A673 (cell line): ENCODE measurements around the gene MITF. TPM values are rescaled to one million over a fixed set of nuclear protein-coding genes. Genes with fewer than 3 reads are reported as not detected.
"Not testable (repeated sequence)": the region's sequence is repeated elsewhere in the genome, so short reads cannot be mapped to it uniquely, and the experiment has no call there.

Source experiments
- BruUV-seq: library from RNA; stranded (reverse); fragments of 400-500 nt; replicated peaks from 2 replicates; lab custom pipeline; 2021; lab: Mats Ljungman, UMichigan
- CTCF ChIA-PET: fragments of 300-600 bp; sonication (Branson Sonifier 250); formaldehyde crosslinking; loops from one replicate; lab custom pipeline; 2022; ENCODE audit warnings: antibody characterized with exemption; lab: Charles Lee
- POLR2A ChIA-PET: fragments of 300-600 bp; sonication (Branson Sonifier 250); formaldehyde crosslinking; loops from one replicate; lab custom pipeline; 2022; ENCODE audit warnings: antibody characterized with exemption; ENCODE audit not compliant: low non-redundant PET; lab: Charles Lee
- DNase-seq: peaks from one replicate; pipeline ENCODE4 v3.0.0-alpha.2; 2015; ENCODE audit warnings: low spot score
- H3K27ac ChIP-seq: fragments of 200-600 bp; sonication (generic); 2 replicates; pipeline ENCODE4 v1.5.1; 2016; ENCODE audit warnings: mixed run types, low read depth, mild to moderate bottlenecking, mixed read lengths, antibody characterized with exemption, low read length; ENCODE audit not compliant: poor library complexity, severe bottlenecking
- H3K27me3 ChIP-seq: fragments of 200-600 bp; sonication (generic); replicated peaks from 2 replicates; pipeline ENCODE4 v1.6.1; 2017; ENCODE audit warnings: mixed run types, low read depth, mild to moderate bottlenecking, mixed read lengths, antibody characterized with exemption, low read length; ENCODE audit not compliant: insufficient read depth, poor library complexity
- H3K36me3 ChIP-seq: fragments of 200-600 bp; sonication (generic); 2 replicates; pipeline ENCODE4 v1.6.1; 2016; ENCODE audit warnings: mixed run types, mild to moderate bottlenecking, mixed read lengths, antibody characterized with exemption, low read length; ENCODE audit not compliant: insufficient read depth, poor library complexity, severe bottlenecking
- H3K4me1 ChIP-seq: fragments of 200-600 bp; sonication (generic); 2 replicates; pipeline ENCODE4 v1.6.1; 2017; ENCODE audit warnings: mixed run types, mild to moderate bottlenecking, mixed read lengths, antibody characterized with exemption, low read length; ENCODE audit not compliant: insufficient read depth, poor library complexity, severe bottlenecking
- H3K4me3 ChIP-seq: fragments of 200-600 bp; sonication (generic); 2 replicates; pipeline ENCODE4 v1.5.1; 2016; ENCODE audit warnings: low read depth, mixed run types, mild to moderate bottlenecking, mixed read lengths, low read length; ENCODE audit not compliant: poor library complexity, severe bottlenecking
- H3K9me3 ChIP-seq: fragments of 200-600 bp; sonication (generic); 2 replicates; pipeline ENCODE4 v1.6.1; 2016; ENCODE audit warnings: mixed run types, low read depth, mild to moderate bottlenecking, mixed read lengths, antibody characterized with exemption, low read length; ENCODE audit not compliant: poor library complexity, severe bottlenecking
- EZH2 ChIP-seq: fragments of 200-600 bp; sonication (generic); IDR thresholded peaks from 2 replicates; pipeline ENCODE4 v1.6.1; 2017; ENCODE audit warnings: borderline replicate concordance, low read depth, mild to moderate bottlenecking, mixed read lengths, antibody characterized with exemption, low read length; ENCODE audit not compliant: poor library complexity, severe bottlenecking
- intact Hi-C: fragments of 100-400 bp; cut with micrococcal nuclease; formaldehyde crosslinking; loops from one replicate; pipeline ENCODE4 v1.10.0; 2022; ENCODE audit not compliant: unreplicated experiment
- total RNA-seq: library from RNA; stranded (reverse); gene quantifications from 2 replicates; pipeline ENCODE4 v1.2.3, GENCODE V29; 2021
- TF ChIP-seq, protein P1 (sequence below): fragments of 300-800, 200-600 bp; sonication (generic); conservative IDR thresholded peaks from 2 replicates; pipeline ENCODE4 v1.5.1; 2017; ENCODE audit warnings: low read depth, mild to moderate bottlenecking, antibody characterized with exemption, low read length, moderate library complexity, mixed read lengths

Gene MITF
- total RNA-seq, 1 experiment from 2014 or later, result 0.52 TPM

DNA sequence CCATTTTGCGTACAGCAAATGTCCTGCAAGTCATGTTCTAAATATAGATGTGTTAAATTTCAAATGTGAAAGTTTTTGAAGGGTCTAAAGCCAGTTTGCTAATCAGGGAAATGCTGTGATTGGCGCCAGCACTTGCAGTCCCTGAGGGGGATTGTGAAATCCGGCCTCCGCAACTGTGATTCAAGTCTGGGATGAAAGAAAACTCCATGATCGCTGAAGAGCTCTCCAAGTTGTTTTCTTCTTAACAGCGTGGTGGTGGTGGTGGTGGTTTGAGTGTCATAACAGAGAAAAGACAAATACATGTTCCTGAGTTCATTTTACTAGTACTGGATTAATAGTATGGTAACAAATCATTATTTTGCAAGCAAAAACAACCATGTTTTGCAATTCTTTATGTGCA is 51.8 kb downstream of the MITF start:
- H3K27me3 ChIP-seq, result no peaks in the 10 kb centered on the region
- BruUV-seq, result no TSS peak
- no peaks in the 10 kb centered on the region for H3K4me1 ChIP-seq
- no peak overlapping the region for H3K27ac ChIP-seq
- CTCF ChIA-PET, result interaction anchor here (1.2 kb wide), 1 partner anchor 100 kb away, joined by 3 read pairs; no protein-coding TSS in a partner anchor
- no peak overlapping the region for H3K4me3 ChIP-seq
- no peak for DNase-seq
- H3K36me3 ChIP-seq, result no peaks in the 10 kb centered on the region
- TF ChIP-seq EZH2, result no peak
- TF ChIP-seq, protein P1, sequence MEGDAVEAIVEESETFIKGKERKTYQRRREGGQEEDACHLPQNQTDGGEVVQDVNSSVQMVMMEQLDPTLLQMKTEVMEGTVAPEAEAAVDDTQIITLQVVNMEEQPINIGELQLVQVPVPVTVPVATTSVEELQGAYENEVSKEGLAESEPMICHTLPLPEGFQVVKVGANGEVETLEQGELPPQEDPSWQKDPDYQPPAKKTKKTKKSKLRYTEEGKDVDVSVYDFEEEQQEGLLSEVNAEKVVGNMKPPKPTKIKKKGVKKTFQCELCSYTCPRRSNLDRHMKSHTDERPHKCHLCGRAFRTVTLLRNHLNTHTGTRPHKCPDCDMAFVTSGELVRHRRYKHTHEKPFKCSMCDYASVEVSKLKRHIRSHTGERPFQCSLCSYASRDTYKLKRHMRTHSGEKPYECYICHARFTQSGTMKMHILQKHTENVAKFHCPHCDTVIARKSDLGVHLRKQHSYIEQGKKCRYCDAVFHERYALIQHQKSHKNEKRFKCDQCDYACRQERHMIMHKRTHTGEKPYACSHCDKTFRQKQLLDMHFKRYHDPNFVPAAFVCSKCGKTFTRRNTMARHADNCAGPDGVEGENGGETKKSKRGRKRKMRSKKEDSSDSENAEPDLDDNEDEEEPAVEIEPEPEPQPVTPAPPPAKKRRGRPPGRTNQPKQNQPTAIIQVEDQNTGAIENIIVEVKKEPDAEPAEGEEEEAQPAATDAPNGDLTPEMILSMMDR, result no peak
- intact Hi-C loops, result no loop called here
- POLR2A ChIA-PET, result no interaction called here
- H3K9me3 ChIP-seq, result no peaks in the 10 kb centered on the region

DNA sequence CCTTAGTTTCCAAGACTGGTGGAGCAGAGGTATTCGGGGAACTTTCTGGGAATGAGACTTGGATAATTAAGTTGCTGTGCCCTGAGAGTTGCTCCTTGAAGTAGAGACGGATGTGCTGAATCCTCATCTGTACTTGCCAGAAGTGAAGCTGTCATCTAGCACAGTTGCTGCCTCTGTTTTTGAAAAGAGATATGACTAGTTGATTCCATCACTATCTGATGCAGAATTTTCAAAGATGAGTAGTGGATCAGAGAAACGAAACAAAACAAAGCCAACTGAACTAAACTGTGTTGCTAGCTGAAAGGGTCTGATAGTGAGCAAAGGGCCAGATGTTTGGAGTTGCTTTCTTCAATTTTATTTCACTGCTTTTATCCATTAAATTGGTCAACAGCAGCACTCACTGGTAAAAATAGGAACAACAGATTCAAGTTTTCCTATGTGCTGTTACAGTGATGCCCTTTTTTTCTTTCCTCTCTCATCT is 52.7 kb downstream of the MITF start:
- TF ChIP-seq EZH2, result no peak
- TF ChIP-seq, protein P1, result no peak
- H3K36me3 ChIP-seq, result no peaks in the 10 kb centered on the region
- intact Hi-C loops, result loop anchor here (2.0 kb wide), 1 partner anchor 101 kb away; no protein-coding TSS in a partner anchor
- H3K4me1 ChIP-seq, result no peaks in the 10 kb centered on the region
- ChIA-PET CTCF (interaction anchor here (1.2 kb wide), 1 partner anchor 101 kb away, joined by 3 read pairs; no protein-coding TSS in a partner anchor), POLR2A (no interaction called here)
- no peak overlapping the region for H3K4me3 ChIP-seq
- no TSS peak for BruUV-seq
- no peaks in the 10 kb centered on the region for H3K27me3 ChIP-seq
- H3K27ac ChIP-seq, result no peak overlapping the region
- no peak for DNase-seq
- H3K9me3 ChIP-seq, result no peaks in the 10 kb centered on the region

DNA sequence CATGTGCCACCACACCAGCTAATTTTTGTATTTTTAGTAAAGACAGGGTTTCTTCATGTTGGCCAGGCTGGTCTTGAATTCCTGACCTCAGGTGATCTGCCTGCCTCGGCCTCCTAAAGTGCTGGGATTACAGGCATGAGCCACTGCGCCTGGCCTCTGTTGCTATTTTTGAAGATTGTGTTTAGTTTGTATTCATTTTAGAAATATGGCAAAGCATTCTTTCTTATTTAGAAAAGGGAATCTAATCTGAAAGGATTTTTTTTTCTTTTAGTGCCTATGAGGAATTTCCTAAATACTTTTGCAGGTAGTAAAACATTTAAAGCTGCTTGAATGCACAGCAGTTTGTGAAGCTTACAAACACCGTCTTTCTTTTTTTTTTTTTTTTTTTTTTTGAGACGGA is 56.9 kb downstream of the MITF start:
- H3K4me3 ChIP-seq, POLR2A ChIA-PET, CTCF ChIA-PET, BruUV-seq, H3K9me3 ChIP-seq, H3K27ac ChIP-seq, H3K4me1 ChIP-seq, H3K36me3 ChIP-seq, intact Hi-C loops, DNase-seq, H3K27me3 ChIP-seq: not testable (repeated sequence)

DNA sequence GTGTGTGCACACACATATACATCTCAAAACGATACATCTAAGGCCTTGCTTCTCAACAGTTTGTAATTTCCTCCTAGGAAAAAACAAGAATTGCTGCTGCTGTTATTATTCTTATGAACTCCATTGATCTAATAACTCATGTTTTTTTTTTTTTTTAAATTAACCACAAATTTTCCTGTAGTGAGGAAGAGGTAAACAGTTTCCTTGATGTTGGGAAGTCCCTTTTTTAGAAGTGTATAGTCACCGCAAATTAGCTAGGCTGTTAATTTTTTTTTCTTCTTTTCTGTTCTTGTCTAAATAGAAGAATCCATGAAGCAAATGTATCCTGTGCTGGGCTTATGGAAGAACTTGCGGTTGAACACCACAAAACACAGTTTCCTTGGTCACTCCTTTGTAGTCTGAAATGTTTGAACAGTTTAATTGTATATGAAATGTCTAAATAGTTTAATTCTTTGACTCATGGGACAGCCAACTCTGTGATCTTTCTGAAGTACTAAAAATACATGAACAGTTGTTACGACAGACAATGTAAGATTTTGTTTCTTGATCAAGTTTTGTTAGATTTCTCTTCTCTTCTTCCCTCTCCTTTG is 64.5 kb downstream of the MITF start:
- no peak for TF ChIP-seq EZH2
- TF ChIP-seq, protein P1, result no peak
- CTCF ChIA-PET, result no interaction called here
- H3K9me3 ChIP-seq, result no peaks in the 10 kb centered on the region
- BruUV-seq, result no TSS peak
- no peaks in the 10 kb centered on the region for H3K36me3 ChIP-seq
- intact Hi-C loops, result no loop called here
- no peak overlapping the region for H3K27ac ChIP-seq
- no peak for DNase-seq
- no peaks in the 10 kb centered on the region for H3K4me1 ChIP-seq
- H3K4me3 ChIP-seq, result no peak overlapping the region
- POLR2A ChIA-PET, result no interaction called here
- no peaks in the 10 kb centered on the region for H3K27me3 ChIP-seq
